Glomerular visceral epithelial cell (primary cell): ENCODE data around the gene SLIT1.
A peak's percentile ranks its signal among the peaks of the same experiment; 100 is the strongest.

Experiments
- DNase-seq: peaks from one replicate; pipeline ENCODE4 v3.0.0-alpha.2; 2016; ENCODE audit errors: extremely low spot score

SLIT1 gene

GRCh38 chr10:96973809-96974747 is 211.7 kb downstream of the SLIT1 start:
- no peak for DNase-seq

DNA sequence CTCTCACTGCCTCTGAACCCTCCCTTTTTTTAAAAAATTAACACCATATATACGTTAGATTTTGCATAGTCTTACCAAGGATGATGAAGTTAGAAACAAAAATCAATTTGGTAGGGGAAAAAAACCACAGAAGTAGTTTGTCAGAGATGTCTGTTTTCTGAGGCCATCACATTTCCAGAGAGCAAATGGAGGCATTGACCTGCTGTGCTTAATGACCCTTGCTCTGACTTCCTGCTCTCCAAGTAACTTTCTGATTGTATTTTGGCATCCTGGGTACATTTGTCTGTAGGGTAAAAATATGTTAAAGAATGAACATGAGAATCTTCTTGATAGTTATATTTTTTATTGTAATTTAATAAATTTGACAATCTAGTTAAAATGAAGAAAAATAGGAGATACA is 213.5 kb downstream of the SLIT1 start:
- DNase-seq, result peak; percentile 35

DNA sequence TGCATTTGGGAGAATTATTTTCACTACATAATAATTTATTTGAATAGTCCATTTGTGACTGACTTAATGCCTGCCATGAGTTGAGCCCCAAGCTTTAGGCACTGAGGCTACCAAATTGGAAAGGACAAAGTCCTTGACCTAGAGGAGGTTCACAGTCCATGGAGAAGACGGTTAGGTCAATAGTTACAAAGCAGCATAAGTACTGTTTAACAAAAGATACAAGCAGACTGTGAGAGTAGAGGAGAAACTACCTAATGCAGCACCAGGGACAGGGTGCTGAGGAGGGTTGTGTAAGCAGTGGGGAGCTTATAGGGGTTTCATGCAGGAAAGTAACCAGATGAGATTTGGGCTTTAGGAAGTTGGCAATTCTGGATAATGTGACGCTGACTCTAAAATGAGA is 214.4 kb downstream of the SLIT1 start:
- DNase-seq, result no peak

DNA sequence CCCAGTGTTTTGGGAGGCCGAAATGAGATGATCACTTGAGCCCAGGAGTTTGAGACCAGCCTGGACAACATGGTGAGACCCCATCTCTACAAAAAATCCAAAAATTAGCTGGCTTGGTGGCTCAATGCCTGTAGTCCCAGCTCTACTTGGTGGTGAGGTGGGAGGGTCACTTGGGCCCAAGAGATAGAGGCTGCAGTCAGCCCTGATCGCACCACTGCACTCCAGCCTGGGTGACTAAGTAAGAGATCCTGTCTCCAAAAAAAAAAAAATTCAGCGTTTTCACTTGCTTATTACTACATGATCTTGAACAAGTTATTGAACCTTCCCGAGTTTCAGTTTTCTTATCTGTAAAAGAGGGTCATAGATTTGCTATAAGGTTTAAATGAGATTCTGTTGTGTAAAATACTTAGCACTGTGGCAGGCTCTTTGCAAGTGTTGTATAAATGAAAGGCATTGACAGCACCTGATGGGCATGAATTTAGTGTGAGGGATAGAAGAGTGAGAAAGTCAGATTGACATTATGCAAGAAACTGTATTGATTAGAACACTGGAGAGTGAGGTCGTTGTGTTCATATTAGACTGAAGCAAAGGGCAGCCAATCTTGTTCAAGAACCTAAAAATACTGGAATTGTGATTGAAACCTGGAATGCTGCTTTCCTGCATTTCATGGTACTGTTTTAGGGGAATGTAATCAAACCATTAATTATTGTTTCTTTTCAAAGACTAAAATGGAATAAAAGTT is 216.9 kb downstream of the SLIT1 start:
- DNase-seq, result peak; percentile 32

DNA sequence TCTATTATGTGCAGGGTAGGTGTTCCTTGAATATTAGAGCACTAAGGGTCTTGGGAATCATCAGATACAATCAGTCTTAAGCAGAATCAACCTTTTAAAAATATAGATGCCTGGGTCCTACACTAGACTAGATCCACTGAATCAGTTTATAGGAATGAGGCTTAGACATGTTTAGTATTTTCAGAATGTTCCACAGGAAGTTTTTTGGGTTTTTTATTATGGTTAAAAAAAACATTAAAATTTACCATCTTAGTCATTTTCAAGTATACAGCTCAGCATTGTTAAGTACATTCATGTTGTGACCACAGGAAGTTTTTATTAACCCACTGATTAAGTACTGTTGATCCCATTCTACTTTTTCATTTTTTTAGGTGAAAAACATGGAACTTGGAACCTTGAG is 217.9 kb downstream of the SLIT1 start:
- no peak for DNase-seq

DNA sequence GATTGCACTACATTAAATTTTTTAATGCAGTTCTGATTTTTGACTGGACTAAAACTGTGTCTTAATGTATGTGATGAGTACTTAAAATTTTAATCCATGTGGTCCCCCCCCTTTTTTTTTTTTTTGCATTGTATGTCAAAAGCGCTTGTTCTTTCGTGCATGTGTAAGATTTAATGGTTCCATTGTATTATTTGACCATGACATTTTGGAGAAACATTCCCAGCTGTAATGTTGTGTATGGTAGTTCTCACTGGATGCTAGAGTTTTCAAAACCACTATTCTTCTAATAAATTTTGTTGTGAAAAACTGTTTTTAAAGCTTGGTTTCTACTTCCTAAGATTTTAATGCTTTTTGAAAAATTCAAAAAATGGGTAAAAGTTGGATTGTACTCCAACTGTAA is 221.6 kb downstream of the SLIT1 start:
- no peak for DNase-seq

GRCh38 chr10:96960872-96961271 is 224.9 kb downstream of the SLIT1 start:
- no peak for DNase-seq

DNA sequence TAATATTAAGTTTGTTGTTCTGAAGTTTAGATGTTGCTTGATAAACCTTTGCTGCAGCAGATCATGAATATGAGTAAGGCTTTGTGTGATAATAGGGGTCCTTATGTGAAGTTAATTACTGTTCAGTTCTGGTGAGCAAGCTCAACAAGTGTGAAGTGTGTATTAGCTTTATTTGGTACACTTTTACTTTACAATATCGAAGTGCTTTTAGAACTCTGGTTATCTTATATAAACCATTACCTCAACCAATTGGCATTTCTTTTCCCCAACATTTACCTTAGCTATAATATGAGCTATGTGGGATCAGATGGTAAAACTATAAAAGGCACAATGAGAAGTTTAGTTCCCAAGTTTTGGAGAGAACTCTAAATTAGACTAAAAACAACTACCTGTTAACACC is 226.0 kb downstream of the SLIT1 start:
- DNase-seq, result no peak

DNA sequence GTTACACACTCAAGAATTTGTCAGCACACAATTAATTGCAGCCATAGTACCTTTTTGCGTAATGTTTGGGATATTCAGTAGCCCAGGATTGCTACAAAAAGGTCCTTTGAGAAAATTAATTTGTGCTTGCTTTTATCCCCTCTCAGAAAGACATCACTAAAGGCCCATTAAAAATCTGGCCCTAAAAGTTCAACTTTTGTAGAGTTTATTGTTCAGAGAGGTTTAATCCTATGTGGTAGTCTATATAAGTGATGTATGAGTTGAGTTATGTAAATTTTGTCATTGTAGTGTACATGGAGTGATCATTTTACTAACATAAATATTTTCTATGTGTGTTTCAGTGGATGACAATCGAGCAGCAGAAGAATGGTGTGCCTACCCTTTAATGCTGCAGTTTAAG is 227.7 kb downstream of the SLIT1 start:
- no peak for DNase-seq

- DNase-seq, result no peak
Measured at GRCh38 chr10:96955794-96956193, 230.0 kb downstream of the SLIT1 start.

- DNase-seq, result no peak
Measured at GRCh38 chr10:96951954-96952353, 233.8 kb downstream of the SLIT1 start.

GRCh38 chr10:96949039-96949683 is 236.6 kb downstream of the SLIT1 start:
- DNase-seq, result no peak
